K562 (cell line): Measurements from ENCODE around the gene CLASP2. TPM values are rescaled to one million over a fixed set of nuclear protein-coding genes. Genes with fewer than 3 reads are reported as not detected.
A peak's percentile ranks its signal among the peaks of the same experiment; 100 is the strongest.

ENCODE experiments used
- ATAC-seq: fragments of 200-7000 bp; cut with Tn5 transposase; 3 replicates; pipeline ENCODE4 v1.9.1; 2020; ENCODE audit warnings: moderate library complexity
- BruUV-seq: library from RNA; stranded (reverse); fragments of 400-500 nt; replicated peaks from 2 replicates; lab custom pipeline; 2021; lab: Mats Ljungman, UMichigan
- CTCF ChIA-PET: fragments of 300-600 bp; formaldehyde crosslinking; extraction: SDS; loops from one replicate; lab custom pipeline; 2021; ENCODE audit warnings: low intra/inter-chr PET ratio; lab: Yijun Ruan, JAX
- POLR2A ChIA-PET: fragments of 300-600, 350-650 bp; sonication (Branson Sonifier 250); formaldehyde crosslinking; extraction: SDS; loops from one replicate; lab custom pipeline; 2021; ENCODE audit warnings: antibody characterized with exemption, inconsistent platforms; lab: Yijun Ruan, JAX
- DNase-seq, 4 experiments: peaks; one replicate each; pipeline versions ENCODE4 v3.0.0 to v3.0.0-alpha.2; 2011 to 2018; ENCODE audit warnings: low spot score in 3 of 4, mixed read lengths in 3 of 4; ENCODE audit errors: extremely low read depth in 1 of 4
- FAIRE-seq: peaks from 2 replicates; lab custom pipeline; 2011; peaks lifted over from hg19 to GRCh38; lab: Jason Lieb, UNC
- H2AFZ ChIP-seq: 2 replicates; pipeline ENCODE4 v1.6.0; 2011; ENCODE audit warnings: low read depth, low read length, control low read depth, inconsistent platforms
- H3K27ac ChIP-seq: fragments of 200-600 bp; 3 replicates; pipeline ENCODE4 v1.8.0; 2011; ENCODE audit warnings: low read depth, mild to moderate bottlenecking, control low read depth, inconsistent platforms, low read length, moderate library complexity, mixed read lengths; ENCODE audit errors: extremely low read depth
- H3K27me3 ChIP-seq, 2 experiments: fragments of 300-600 bp in 1 of 2; 2 replicates in 1 of 2; 3 replicates in 1 of 2; pipeline versions ENCODE4 v1.6.0 to v1.8.0; 2011; ENCODE audit warnings: inconsistent platforms in 2 of 2, low read length in 2 of 2, mild to moderate bottlenecking in 1 of 2, mixed read lengths in 1 of 2, moderate library complexity in 1 of 2; ENCODE audit not compliant: control insufficient read depth in 2 of 2, insufficient read depth in 2 of 2
- H3K36me3 ChIP-seq: fragments of 300-600 bp; 3 replicates; pipeline ENCODE4 v1.8.0; 2011; ENCODE audit warnings: mild to moderate bottlenecking, low read length, inconsistent platforms; ENCODE audit not compliant: control insufficient read depth, insufficient read depth
- H3K4me1 ChIP-seq, 2 experiments: fragments of 200-600 bp in 1 of 2; replicated peaks in 1 of 2; 2 replicates in 1 of 2; 3 replicates in 1 of 2; pipeline versions ENCODE4 v1.5.1 to v1.8.0; 2011; ENCODE audit warnings: inconsistent platforms in 2 of 2, low read length in 2 of 2, mild to moderate bottlenecking in 1 of 2, mixed read lengths in 1 of 2, moderate library complexity in 1 of 2; ENCODE audit not compliant: control insufficient read depth in 2 of 2, insufficient read depth in 2 of 2
- H3K4me2 ChIP-seq: 2 replicates; pipeline ENCODE4 v1.6.1; 2011; ENCODE audit warnings: low read length, control low read depth, inconsistent platforms, mixed read lengths; ENCODE audit not compliant: insufficient read depth
- H3K4me3 ChIP-seq: fragments of 200-600 bp; sonication (generic), shearing (Covaris generic); 2 replicates; pipeline ENCODE4 v1.5.1; 2016; ENCODE audit warnings: control low read depth, inconsistent platforms
- H3K79me2 ChIP-seq: fragments of 200-600 bp; 3 replicates; pipeline ENCODE4 v1.8.0; 2011; ENCODE audit warnings: low read length, inconsistent platforms; ENCODE audit not compliant: control insufficient read depth, insufficient read depth
- H3K9ac ChIP-seq, 2 experiments: 2 replicates each; pipeline versions ENCODE4 v1.6.0 to v1.6.1; 2011; ENCODE audit warnings: low read depth in 2 of 2, low read length in 2 of 2, control low read depth in 1 of 2, inconsistent platforms in 1 of 2, mild to moderate bottlenecking in 1 of 2, mixed read lengths in 1 of 2; ENCODE audit not compliant: insufficient read depth in 1 of 2
- H3K9me1 ChIP-seq: one replicate; pipeline ENCODE4 v1.6.0; 2011; ENCODE audit warnings: inconsistent platforms, mild to moderate bottlenecking, low read length, moderate library complexity; ENCODE audit not compliant: control insufficient read depth, insufficient read depth
- H3K9me3 ChIP-seq: replicated peaks from 2 replicates; pipeline ENCODE4 v1.5.1; 2011; ENCODE audit warnings: low read depth, low read length, inconsistent platforms; ENCODE audit not compliant: control insufficient read depth, insufficient read depth
- H4K20me1 ChIP-seq: replicated peaks from 2 replicates; pipeline ENCODE4 v1.6.1; 2011; ENCODE audit warnings: low read length, inconsistent platforms, mixed read lengths; ENCODE audit not compliant: control insufficient read depth, insufficient read depth
- CCNT2 ChIP-seq: IDR thresholded peaks from 2 replicates; pipeline ENCODE4 v1.6.1; 2011; ENCODE audit warnings: borderline replicate concordance, low read depth, mild to moderate bottlenecking, moderate library complexity, mixed read lengths, low read length; ENCODE audit not compliant: insufficient read length; ENCODE audit errors: extremely low read depth
- E4F1 ChIP-seq: fragments of 250-450 bp; sonication (Bioruptor Pico); IDR thresholded peaks from 2 replicates; pipeline ENCODE4 v1.5.0; 2021; ENCODE audit warnings: mild to moderate bottlenecking, borderline replicate concordance
- FOXP4 ChIP-seq: sonication (generic); formaldehyde crosslinking; IDR thresholded peaks from 2 replicates; pipeline ENCODE4 v1.8.0; 2022; ENCODE audit warnings: mild to moderate bottlenecking, missing genetic modification reagents, borderline replicate concordance
- GABPA ChIP-seq: fragments of 200-800 bp; sonication (Bioruptor generic); conservative IDR thresholded peaks from 2 replicates; pipeline ENCODE4 v1.6.1; 2016; ENCODE audit warnings: low read depth, missing genetic modification characterization, missing compliant biosample characterization
- NCOA6 ChIP-seq: fragments of 450-650 bp; IDR thresholded peaks from 2 replicates; pipeline ENCODE4 v1.6.1; 2017; ENCODE audit warnings: mild to moderate bottlenecking
- SMAD3 ChIP-seq: fragments of 450-650 bp; formaldehyde crosslinking; conservative IDR thresholded peaks from 2 replicates; pipeline ENCODE4 v1.4.0; 2020; ENCODE audit warnings: mild to moderate bottlenecking
- TARDBP ChIP-seq: fragments of 450-650 bp; IDR thresholded peaks from 2 replicates; pipeline ENCODE4 v1.6.1; 2016
- TBL1XR1 ChIP-seq, 2 experiments: IDR thresholded peaks; 2 replicates each; pipeline ENCODE4 v1.6.1; 2012; ENCODE audit warnings: improper control_type of control experiment in 2 of 2, low read length in 2 of 2, mild to moderate bottlenecking in 1 of 2
- XRCC3 ChIP-seq: fragments of 450-650 bp; IDR thresholded peaks from 2 replicates; pipeline ENCODE4 v1.6.1; 2017; ENCODE audit warnings: mild to moderate bottlenecking, moderate library complexity
- ZC3H4 ChIP-seq: sonication (generic); formaldehyde crosslinking; IDR thresholded peaks from 2 replicates; pipeline ENCODE4 v1.9.0; 2021; ENCODE audit warnings: missing genetic modification reagents, borderline replicate concordance
- ZNF280A ChIP-seq: fragments of 450-650 bp; IDR thresholded peaks from 2 replicates; pipeline ENCODE4 v1.6.1; 2018; ENCODE audit warnings: mild to moderate bottlenecking, low read depth; ENCODE audit not compliant: partially characterized antibody
- WGBS: fragments of 100-300 bp; shearing (Covaris generic); methylation state at CpG from one replicate; pipeline ENCODE4 v1.1.6; 2016; ENCODE audit warnings: low coverage, mixed read lengths; ENCODE audit not compliant: insufficient coverage; ENCODE audit errors: missing lambda C conversion rate; 5-methylcytosine and 5-hydroxymethylcytosine counted together
- in situ Hi-C: fragments of 300-500 bp; cut with MboI; formaldehyde crosslinking; loops from 4 replicates; pipeline ENCODE4 v1.15.0; 2018; ENCODE audit warnings: inconsistent platforms, mixed read lengths
- intact Hi-C: fragments of 100-400 bp; cut with micrococcal nuclease; formaldehyde crosslinking; loops from 2 replicates; pipeline ENCODE4 v1.14.2; 2022
- polyA plus RNA-seq, 8 experiments: library from polyadenylated mRNA; depleted of rRNA in 4 of 8; stranded (reverse) in 5 of 8; unstranded in 3 of 8; fragments of >200 nt; fragmentation: Nextera tagmentation in 2 of 8; fragmentation: Illumina TruSeq in 1 of 8; extraction: Ambion mirVana in 2 of 8; extraction: Trizol in 1 of 8; gene quantifications; 2 replicates each; pipeline versions ENCODE4 v1.2.1 to v1.2.3, GENCODE V29; 2011 to 2014; ENCODE audit warnings: inconsistent platforms in 1 of 8, missing spikeins in 1 of 8
- total RNA-seq, 7 experiments: library from RNA; depleted of rRNA in 6 of 7; stranded (reverse); fragments of >200 nt in 6 of 7; fragmentation: Illumina TruSeq in 2 of 7; extraction: Trizol in 2 of 7; gene quantifications; 2 replicates each; pipeline versions ENCODE4 v1.2.1 to v1.2.3, GENCODE V29; 2011 to 2021; ENCODE audit warnings: low replicate concordance in 1 of 7

CLASP2 gene
- total and polyA plus RNA-seq, 9 of the 15 experiments (the other 6 are each of a cell fraction or from before 2014, with no cell fraction given) = 13.5 to 107 (median 71.8) TPM

- TF ChIP-seq ZNF280A (peak; percentile 92), SMAD3 (CRISPR knock-in tag) (no peak), TARDBP (no peak), XRCC3 (peak; percentile 79), FOXP4 (no peak)
These were observed 14.3 kb upstream of the CLASP2 start (continued) for GRCh38 chr3:33732394-33732793.

GRCh38 chr3:33729993-33730392 is 11.9 kb upstream of the CLASP2 start:
- no peak overlapping the region for H3K4me3 ChIP-seq
- ATAC-seq (no peak), FAIRE-seq (no peak), DNase-seq (no peak)
- POLR2A ChIA-PET = interaction anchor here (0.5 to 1.0 kb wide), 5 partner anchors 10 to 287 kb away, joined by 3 to 5 read pairs (median 3); no protein-coding TSS in a partner anchor
- no peaks in the 10 kb centered on the region for H3K36me3 ChIP-seq
- in situ Hi-C loops = no loop called here
- H3K4me2 ChIP-seq = no peak overlapping the region
- H3K9ac ChIP-seq = no peak overlapping the region
- peaks cover 15% of the 10 kb centered on the region for H3K9me3 ChIP-seq
- no peaks in the 10 kb centered on the region for H3K9me1 ChIP-seq
- H3K27ac ChIP-seq = no peak overlapping the region
- no TSS peak for BruUV-seq
- no peaks in the 10 kb centered on the region for H4K20me1 ChIP-seq
- 18% methylated on average over 3 of the region's 3 CpGs for WGBS
- H3K27me3 ChIP-seq = no peaks in the 10 kb centered on the region
- H2AFZ ChIP-seq = no peak overlapping the region
- H3K4me1 ChIP-seq = no peaks in the 10 kb centered on the region
- intact Hi-C loops = no loop called here
- H3K79me2 ChIP-seq = no peaks in the 10 kb centered on the region
- CTCF ChIA-PET = no interaction called here
- TF ChIP-seq TBL1XR1 (IDR thresholded peaks at IDR 0.05; ENCODE audit: low read length in 2 of 2) = no peak
- no peak for TF ChIP-seq GABPA (tag)
- TF ChIP-seq ZC3H4 (CRISPR knock-in tag) = no peak
- TF ChIP-seq NCOA6 = no peak
- TF ChIP-seq E4F1 (CRISPR knock-in tag) = no peak
- no peak for TF ChIP-seq CCNT2
